Activated T-helper 17 cell treated with anti-CD3 and anti-CD28 coated beads, Interleukin-2, amount 50 U/mL, for 72 hours (primary cell): Measurements from ENCODE around the gene SARS1. TPM values are rescaled to one million over a fixed set of nuclear protein-coding genes. Genes with fewer than 3 reads are reported as not detected.

Experiments
- ATAC-seq: fragments of 150-1000 bp; cut with Tn5 transposase; replicated peaks from 2 replicates; pipeline ENCODE4 v1.10.0; 2021; ENCODE audit warnings: mild to moderate bottlenecking, moderate library complexity
- H3K27ac Mint-ChIP-seq: one replicate; pipeline ENCODE4 v1.8.0; 2022; ENCODE audit warnings: mixed read lengths
- H3K27me3 Mint-ChIP-seq: one replicate; pipeline ENCODE4 v1.8.0; 2022; ENCODE audit warnings: mixed read lengths
- H3K36me3 Mint-ChIP-seq: one replicate; pipeline ENCODE4 v1.8.0; 2022; ENCODE audit warnings: low read depth, mild to moderate bottlenecking, mixed read lengths
- H3K4me1 Mint-ChIP-seq: one replicate; pipeline ENCODE4 v1.8.0; 2022; ENCODE audit warnings: mixed read lengths
- H3K4me3 Mint-ChIP-seq: one replicate; pipeline ENCODE4 v1.8.0; 2022; ENCODE audit warnings: mild to moderate bottlenecking, mixed read lengths
- H3K9me3 Mint-ChIP-seq: one replicate; pipeline ENCODE4 v1.8.0; 2022; ENCODE audit warnings: mixed read lengths
- total RNA-seq, 2 donors: library from RNA; stranded (reverse); gene quantifications; one replicate each; pipeline ENCODE4 v1.2.3, GENCODE V29; 2022

Gene SARS1
- total RNA-seq, 2 donors from 2014 or later, result 116 to 168 TPM

- H3K4me1 Mint-ChIP-seq, result no peaks in the 10 kb centered on the region
- H3K27ac Mint-ChIP-seq, result no peak overlapping the region
- H3K36me3 Mint-ChIP-seq, result peaks cover 12% of the 10 kb centered on the region
- H3K27me3 Mint-ChIP-seq, result no peaks in the 10 kb centered on the region
- H3K4me3 Mint-ChIP-seq, result no peak overlapping the region
- ATAC-seq, result no peak
- no peaks in the 10 kb centered on the region for H3K9me3 Mint-ChIP-seq
Observed at GRCh38 chr1:109186733-109187086, 27.0 kb upstream of the SARS1 start.

GRCh38 chr1:109187127-109187526 is 26.6 kb upstream of the SARS1 start:
- H3K27ac Mint-ChIP-seq, result no peak overlapping the region
- H3K4me1 Mint-ChIP-seq, result no peaks in the 10 kb centered on the region
- ATAC-seq, result no peak
- no peaks in the 10 kb centered on the region for H3K9me3 Mint-ChIP-seq
- H3K4me3 Mint-ChIP-seq, result no peak overlapping the region
- H3K27me3 Mint-ChIP-seq, result no peaks in the 10 kb centered on the region
- H3K36me3 Mint-ChIP-seq, result peaks cover 15% of the 10 kb centered on the region

GRCh38 chr1:109188200-109188599 is 25.5 kb upstream of the SARS1 start:
- Mint-ChIP-seq H3K4me3 (no peak overlapping the region), H3K27me3 (no peaks in the 10 kb centered on the region), H3K27ac (no peak overlapping the region), H3K4me1 (no peaks in the 10 kb centered on the region), H3K9me3 (no peaks in the 10 kb centered on the region), H3K36me3 (peaks cover 20% of the 10 kb centered on the region)
- ATAC-seq, result no peak

- Mint-ChIP-seq H3K27me3 (no peaks in the 10 kb centered on the region), H3K9me3 (no peaks in the 10 kb centered on the region), H3K27ac (no peak overlapping the region), H3K36me3 (peaks cover 20% of the 10 kb centered on the region), H3K4me3 (no peak overlapping the region), H3K4me1 (no peaks in the 10 kb centered on the region)
- no peak for ATAC-seq
Observed at GRCh38 chr1:109188781-109189180, 24.9 kb upstream of the SARS1 start.

- no peaks in the 10 kb centered on the region for H3K4me1 Mint-ChIP-seq
- no peak overlapping the region for H3K4me3 Mint-ChIP-seq
- H3K27ac Mint-ChIP-seq, result no peak overlapping the region
- H3K27me3 Mint-ChIP-seq, result no peaks in the 10 kb centered on the region
- peaks cover 25% of the 10 kb centered on the region for H3K36me3 Mint-ChIP-seq
- no peak for ATAC-seq
- H3K9me3 Mint-ChIP-seq, result no peaks in the 10 kb centered on the region
Observed at GRCh38 chr1:109190189-109190588, 23.5 kb upstream of the SARS1 start.

- ATAC-seq, result no peak
- Mint-ChIP-seq H3K36me3 (peaks cover 25% of the 10 kb centered on the region), H3K4me1 (no peaks in the 10 kb centered on the region), H3K9me3 (no peaks in the 10 kb centered on the region), H3K4me3 (no peak overlapping the region), H3K27me3 (no peaks in the 10 kb centered on the region), H3K27ac (no peak overlapping the region)
Observed at GRCh38 chr1:109191377-109191776, 22.3 kb upstream of the SARS1 start.

- Mint-ChIP-seq H3K36me3 (peaks cover 25% of the 10 kb centered on the region), H3K27ac (no peak overlapping the region), H3K27me3 (no peaks in the 10 kb centered on the region), H3K4me1 (no peaks in the 10 kb centered on the region), H3K9me3 (no peaks in the 10 kb centered on the region), H3K4me3 (no peak overlapping the region)
- ATAC-seq, result no peak
Observed at GRCh38 chr1:109191891-109192290, 21.8 kb upstream of the SARS1 start.

- H3K27ac Mint-ChIP-seq, result no peak overlapping the region
Observed at GRCh38 chr1:109192433-109192832, 21.3 kb upstream of the SARS1 start.

GRCh38 chr1:109193653-109194590 is 19.8 kb upstream of the SARS1 start:
- no peaks in the 10 kb centered on the region for H3K9me3 Mint-ChIP-seq
- peaks cover 34% of the 10 kb centered on the region for H3K36me3 Mint-ChIP-seq
- ATAC-seq, result no peak
- no peaks in the 10 kb centered on the region for H3K27me3 Mint-ChIP-seq
- H3K4me1 Mint-ChIP-seq, result no peaks in the 10 kb centered on the region
- H3K27ac Mint-ChIP-seq, result no peak overlapping the region
- no peak overlapping the region for H3K4me3 Mint-ChIP-seq

More at GRCh38 chr1:109192433-109192832, 21.3 kb upstream of the SARS1 start:
- Mint-ChIP-seq H3K27me3 (no peaks in the 10 kb centered on the region), H3K9me3 (no peaks in the 10 kb centered on the region), H3K4me3 (no peak overlapping the region), H3K4me1 (no peaks in the 10 kb centered on the region), H3K36me3 (peaks cover 28% of the 10 kb centered on the region)
- no peak for ATAC-seq

GRCh38 chr1:109197158-109198042 is 16.3 kb upstream of the SARS1 start:
- Mint-ChIP-seq H3K27me3 (no peaks in the 10 kb centered on the region), H3K27ac (peak overlapping the region; percentile 46), H3K9me3 (no peaks in the 10 kb centered on the region), H3K4me1 (peaks cover 3% of the 10 kb centered on the region), H3K36me3 (peaks cover 26% of the 10 kb centered on the region), H3K4me3 (peak overlapping the region; percentile 25)
- peak; percentile 86 for ATAC-seq

GRCh38 chr1:109198043-109198695 is 15.5 kb upstream of the SARS1 start:
- Mint-ChIP-seq H3K36me3 (peaks cover 23% of the 10 kb centered on the region), H3K27ac (no peak overlapping the region), H3K4me1 (peaks cover 3% of the 10 kb centered on the region), H3K4me3 (no peak overlapping the region), H3K27me3 (no peaks in the 10 kb centered on the region), H3K9me3 (no peaks in the 10 kb centered on the region)
- no peak for ATAC-seq

GRCh38 chr1:109198745-109199144 is 15.0 kb upstream of the SARS1 start:
- Mint-ChIP-seq H3K27me3 (no peaks in the 10 kb centered on the region), H3K4me1 (peaks cover 3% of the 10 kb centered on the region), H3K9me3 (no peaks in the 10 kb centered on the region), H3K4me3 (no peak overlapping the region), H3K36me3 (peaks cover 23% of the 10 kb centered on the region), H3K27ac (no peak overlapping the region)
- no peak for ATAC-seq

- peaks cover 3% of the 10 kb centered on the region for H3K4me1 Mint-ChIP-seq
- no peak overlapping the region for H3K4me3 Mint-ChIP-seq
- ATAC-seq, result no peak
- no peaks in the 10 kb centered on the region for H3K27me3 Mint-ChIP-seq
- peaks cover 18% of the 10 kb centered on the region for H3K36me3 Mint-ChIP-seq
- H3K27ac Mint-ChIP-seq, result no peak overlapping the region
- H3K9me3 Mint-ChIP-seq, result no peaks in the 10 kb centered on the region
Observed at GRCh38 chr1:109199710-109200109, 14.0 kb upstream of the SARS1 start.

- ATAC-seq, result peak; percentile 77
- Mint-ChIP-seq H3K9me3 (no peaks in the 10 kb centered on the region), H3K27me3 (no peaks in the 10 kb centered on the region), H3K4me1 (peaks cover 3% of the 10 kb centered on the region), H3K27ac (peak overlapping the region; percentile 72), H3K4me3 (no peak overlapping the region), H3K36me3 (peaks cover 18% of the 10 kb centered on the region)
Observed at GRCh38 chr1:109201123-109201703, 12.5 kb upstream of the SARS1 start.
